ENCODE results near the gene RBM46.

RBM46 gene, protein sequence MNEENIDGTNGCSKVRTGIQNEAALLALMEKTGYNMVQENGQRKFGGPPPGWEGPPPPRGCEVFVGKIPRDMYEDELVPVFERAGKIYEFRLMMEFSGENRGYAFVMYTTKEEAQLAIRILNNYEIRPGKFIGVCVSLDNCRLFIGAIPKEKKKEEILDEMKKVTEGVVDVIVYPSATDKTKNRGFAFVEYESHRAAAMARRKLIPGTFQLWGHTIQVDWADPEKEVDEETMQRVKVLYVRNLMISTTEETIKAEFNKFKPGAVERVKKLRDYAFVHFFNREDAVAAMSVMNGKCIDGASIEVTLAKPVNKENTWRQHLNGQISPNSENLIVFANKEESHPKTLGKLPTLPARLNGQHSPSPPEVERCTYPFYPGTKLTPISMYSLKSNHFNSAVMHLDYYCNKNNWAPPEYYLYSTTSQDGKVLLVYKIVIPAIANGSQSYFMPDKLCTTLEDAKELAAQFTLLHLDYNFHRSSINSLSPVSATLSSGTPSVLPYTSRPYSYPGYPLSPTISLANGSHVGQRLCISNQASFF

DNA sequence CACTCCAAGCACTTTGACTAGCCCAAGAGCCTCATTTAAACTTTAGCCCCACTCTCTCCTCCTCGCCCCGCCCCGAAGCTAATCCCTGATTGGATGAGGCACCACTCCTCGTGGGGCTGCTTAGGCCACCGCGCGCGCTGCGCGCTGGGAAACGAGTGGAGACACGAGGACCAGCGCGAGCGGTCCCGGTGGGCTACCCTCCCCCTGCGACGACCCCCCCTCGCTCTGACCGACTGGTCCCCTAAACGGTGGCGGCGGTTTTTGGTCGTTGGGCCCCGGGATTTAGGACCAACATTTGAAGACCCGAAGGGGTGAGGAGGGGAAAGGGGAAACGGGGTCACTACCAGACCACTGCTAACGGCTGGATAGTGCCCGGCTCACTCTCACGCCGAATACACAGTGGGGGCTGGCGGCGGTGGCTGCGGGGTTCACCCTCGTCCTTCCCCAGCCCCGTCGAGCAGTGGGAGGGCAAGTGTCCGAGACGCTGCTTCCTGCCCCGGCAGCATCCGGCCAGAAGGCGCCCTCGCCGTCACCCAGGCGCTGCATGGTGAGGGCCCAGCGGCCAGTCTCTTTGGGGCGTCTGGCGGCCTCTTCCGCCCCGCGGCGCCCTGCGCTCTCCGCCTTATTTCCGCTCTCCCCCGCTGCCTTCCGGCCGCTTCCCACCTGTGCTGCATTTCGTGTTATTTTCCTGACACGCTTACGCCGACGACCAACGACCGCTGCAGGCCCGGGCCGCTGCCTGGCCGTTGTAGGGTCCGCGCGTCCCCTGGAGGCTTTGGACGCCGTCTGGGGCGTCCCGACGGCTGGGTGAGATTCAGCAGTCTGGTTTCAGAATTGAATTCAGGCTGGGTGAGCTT lies at the start of gene RBM46:
RBM46 (plus strand) TSS at position 147 of the 857 bp plus-strand sequence. CDS start 15,481 bp downstream, outside the sequence.
- DNase-seq (ENCODE audit: insufficient read length, low spot score): no peak
- TF ChIP-seq, protein P1, sequence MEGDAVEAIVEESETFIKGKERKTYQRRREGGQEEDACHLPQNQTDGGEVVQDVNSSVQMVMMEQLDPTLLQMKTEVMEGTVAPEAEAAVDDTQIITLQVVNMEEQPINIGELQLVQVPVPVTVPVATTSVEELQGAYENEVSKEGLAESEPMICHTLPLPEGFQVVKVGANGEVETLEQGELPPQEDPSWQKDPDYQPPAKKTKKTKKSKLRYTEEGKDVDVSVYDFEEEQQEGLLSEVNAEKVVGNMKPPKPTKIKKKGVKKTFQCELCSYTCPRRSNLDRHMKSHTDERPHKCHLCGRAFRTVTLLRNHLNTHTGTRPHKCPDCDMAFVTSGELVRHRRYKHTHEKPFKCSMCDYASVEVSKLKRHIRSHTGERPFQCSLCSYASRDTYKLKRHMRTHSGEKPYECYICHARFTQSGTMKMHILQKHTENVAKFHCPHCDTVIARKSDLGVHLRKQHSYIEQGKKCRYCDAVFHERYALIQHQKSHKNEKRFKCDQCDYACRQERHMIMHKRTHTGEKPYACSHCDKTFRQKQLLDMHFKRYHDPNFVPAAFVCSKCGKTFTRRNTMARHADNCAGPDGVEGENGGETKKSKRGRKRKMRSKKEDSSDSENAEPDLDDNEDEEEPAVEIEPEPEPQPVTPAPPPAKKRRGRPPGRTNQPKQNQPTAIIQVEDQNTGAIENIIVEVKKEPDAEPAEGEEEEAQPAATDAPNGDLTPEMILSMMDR (IDR thresholded peaks at IDR 0.05; ENCODE audit: insufficient read depth, missing control alignments): no peak

DNA sequence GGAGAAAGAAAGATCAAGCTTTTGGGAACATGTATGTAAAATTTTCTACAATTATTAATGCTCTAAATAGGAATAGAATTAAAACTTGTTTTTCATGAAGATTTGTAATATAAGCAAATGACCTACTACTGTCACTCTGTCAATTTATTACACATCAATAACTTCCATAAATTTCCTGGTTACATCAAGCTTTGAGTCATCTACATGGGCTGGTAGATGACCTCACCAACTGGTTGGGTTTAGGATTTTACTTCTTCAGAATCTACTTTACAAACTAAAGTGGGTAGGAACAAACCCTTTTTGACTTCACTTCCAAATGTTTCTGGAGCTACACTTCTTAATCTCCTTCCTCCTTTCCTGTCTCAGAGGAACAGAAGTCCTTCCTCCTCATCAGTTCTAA lies 49.3 kb upstream of the RBM46 start:
- FAIRE-seq (no peak), DNase-seq (ENCODE audit: insufficient read length, low spot score) (no peak)
- TF ChIP-seq, protein P1 (IDR thresholded peaks at IDR 0.05; ENCODE audit: insufficient read depth, missing control alignments): no peak

More for the DNA sequence above, at the start of gene RBM46:
- FAIRE-seq: no peak

DNA sequence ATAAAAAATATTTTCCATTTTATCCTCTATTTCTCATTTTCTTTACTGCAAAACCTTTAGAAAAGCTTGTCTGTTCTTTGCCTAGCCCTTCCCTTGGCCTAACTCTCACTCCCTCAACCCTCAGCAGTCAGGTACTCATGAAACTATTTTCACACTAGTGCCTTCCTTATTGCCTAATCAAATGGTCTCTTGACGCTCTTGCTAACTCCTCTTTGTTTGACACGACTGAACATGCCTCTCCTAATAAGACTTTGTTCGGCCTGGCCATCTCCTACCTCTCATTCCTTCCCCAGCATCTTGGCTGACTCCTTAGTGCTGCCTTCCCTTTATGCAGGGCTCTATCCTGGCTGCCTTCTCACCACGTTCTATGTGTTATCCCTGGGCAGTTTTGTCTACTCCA lies 48.4 kb upstream of the RBM46 start:
- DNase-seq (ENCODE audit: insufficient read length, low spot score) (no peak), FAIRE-seq (no peak)
- TF ChIP-seq, protein P1 (IDR thresholded peaks at IDR 0.05; ENCODE audit: insufficient read depth, missing control alignments): no peak

DNA sequence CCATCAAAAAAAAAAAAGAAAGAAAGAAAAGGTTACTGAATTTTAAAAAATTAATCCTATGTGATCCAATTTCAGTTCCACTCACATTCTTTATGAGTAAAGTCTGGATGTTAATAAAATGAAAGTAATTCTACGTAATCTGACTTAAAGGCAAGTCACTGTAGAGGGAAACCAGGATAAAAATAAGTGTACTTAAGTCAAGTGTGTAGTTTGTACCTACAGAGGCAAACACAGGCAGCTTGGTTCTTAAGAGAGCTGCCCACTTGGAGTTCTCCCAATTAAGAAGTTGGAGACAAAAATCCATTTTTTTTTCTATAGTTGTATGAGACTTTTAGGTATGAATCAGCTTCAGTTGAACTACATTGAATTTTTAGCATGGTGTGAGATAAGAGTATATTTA lies 44.3 kb upstream of the RBM46 start:
- no peak for FAIRE-seq
- TF ChIP-seq, protein P1 (IDR thresholded peaks at IDR 0.05; ENCODE audit: insufficient read depth, missing control alignments): no peak
- no peak for DNase-seq (ENCODE audit: insufficient read length, low spot score)

DNA sequence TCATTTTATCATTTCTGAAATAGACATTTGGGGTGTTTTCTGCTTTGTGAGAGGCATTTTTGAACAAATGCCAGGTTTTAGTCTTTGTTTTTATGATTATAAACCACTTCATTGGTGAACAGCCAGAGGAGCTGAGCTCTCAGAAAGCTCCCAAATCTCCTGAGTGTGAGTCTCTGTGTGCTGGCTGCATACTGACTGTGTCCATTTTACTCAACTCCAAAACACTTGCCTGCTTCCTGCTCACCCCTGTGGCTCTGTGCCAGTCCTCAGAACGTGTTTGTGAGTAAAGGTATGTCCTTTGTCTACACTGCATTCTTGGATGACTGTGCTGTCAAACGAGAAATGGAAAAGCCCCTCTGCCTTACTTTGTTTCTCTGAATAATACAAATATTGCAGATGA lies 42.6 kb upstream of the RBM46 start:
- DNase-seq (ENCODE audit: insufficient read length, low spot score) (no peak), FAIRE-seq (no peak)
- TF ChIP-seq, protein P1 (IDR thresholded peaks at IDR 0.05; ENCODE audit: insufficient read depth, missing control alignments): no peak

DNA sequence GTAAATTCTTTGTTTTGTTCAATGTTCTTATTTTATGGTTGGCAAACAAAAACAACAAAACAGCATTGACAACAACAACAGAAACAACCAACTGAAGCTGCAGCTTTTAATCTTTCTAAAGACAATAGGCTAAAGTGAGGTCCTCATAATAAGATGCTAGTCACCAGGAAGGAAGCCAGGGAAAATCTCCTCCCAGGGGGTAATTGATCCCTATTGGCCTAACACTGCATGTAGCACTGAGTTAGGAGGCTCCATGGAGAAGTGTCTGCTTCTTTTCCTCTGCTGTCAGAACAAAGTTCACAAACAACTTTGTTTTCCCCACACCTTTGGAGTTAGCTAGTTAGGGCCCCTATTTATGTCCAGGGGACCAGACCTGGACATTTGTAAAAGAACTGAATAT lies 42.0 kb upstream of the RBM46 start:
- DNase-seq (ENCODE audit: insufficient read length, low spot score) (no peak), FAIRE-seq (no peak)
- TF ChIP-seq, protein P1 (IDR thresholded peaks at IDR 0.05; ENCODE audit: insufficient read depth, missing control alignments): no peak
